Ascending aorta (tissue), 2 donors: Measurements from ENCODE around the gene MKNK1. TPM values are rescaled to one million over a fixed set of nuclear protein-coding genes. Genes with fewer than 3 reads are reported as not detected.

Experiments
- DNase-seq, 2 donors: peaks; one replicate each; pipeline ENCODE4 v3.0.0-alpha.2; 2019; ENCODE audit warnings: low spot score in 2 of 2
- H3K27ac ChIP-seq, 2 donors: fragments of 200-600 bp; sonication (generic); one replicate each; pipeline ENCODE4 v1.5.1; 2016 to 2017; ENCODE audit warnings: mild to moderate bottlenecking in 1 of 2
- H3K27me3 ChIP-seq: fragments of 200-600 bp; sonication (generic); one replicate; pipeline ENCODE4 v1.5.1; 2017
- H3K36me3 ChIP-seq, 2 donors: fragments of 200-600 bp; sonication (generic); one replicate each; pipeline ENCODE4 v1.5.1; 2016
- H3K4me1 ChIP-seq, 2 donors: fragments of 200-600 bp; sonication (generic); one replicate each; pipeline ENCODE4 v1.5.1; 2016 to 2017; ENCODE audit warnings: mild to moderate bottlenecking in 1 of 2
- H3K4me3 ChIP-seq, 2 donors: fragments of 200-600 bp; sonication (generic); one replicate each; pipeline ENCODE4 v1.5.1; 2016 to 2017; ENCODE audit warnings: mild to moderate bottlenecking in 1 of 2
- H3K9me3 ChIP-seq, 2 donors: fragments of 200-600 bp; sonication (generic); one replicate each; pipeline ENCODE4 v1.5.1; 2016
- intact Hi-C: fragments of 100-400 bp; cut with DNase I; formaldehyde crosslinking; loops from one replicate; pipeline ENCODE4 v1.15.1; 2023
- total RNA-seq: library from RNA; depleted of rRNA; stranded (reverse); fragments of >200 nt; gene quantifications from one replicate; pipeline ENCODE4 v1.1.0, GENCODE V29; 2016
- TF ChIP-seq, protein P1 (sequence below), 3 experiments: fragments of 200-600 bp in 2 of 3; fragments of 450-650 bp in 1 of 3; sonication (generic) in 2 of 3; IDR thresholded peaks; one replicate each; pipeline ENCODE4 v1.5.1; 2016 to 2019; ENCODE audit warnings: antibody characterized with exemption in 3 of 3, mild to moderate bottlenecking in 1 of 3, moderate library complexity in 1 of 3

Gene MKNK1
- total RNA-seq, 1 donor from 2014 or later = 47.8 TPM

DNA sequence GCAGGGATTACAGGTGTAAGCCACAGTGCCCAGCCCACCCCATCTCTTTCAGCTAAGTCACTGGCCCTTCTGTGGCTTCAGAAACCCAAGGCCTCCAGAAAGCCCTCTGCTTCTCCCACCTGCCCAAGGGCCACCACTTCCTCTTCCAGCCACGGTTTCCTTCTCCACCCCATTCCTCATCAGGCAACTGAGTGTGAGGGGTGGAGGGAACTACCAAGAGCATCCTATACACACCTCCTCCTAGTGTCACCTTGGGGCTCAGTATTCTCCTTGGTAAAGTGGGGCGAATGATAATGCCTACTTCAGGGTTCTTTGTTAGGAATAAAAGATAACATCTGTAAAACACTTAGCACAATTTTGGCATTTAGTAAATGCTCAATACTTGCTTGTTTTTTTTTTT is 82.7 kb downstream of the MKNK1 start:
- no peak for DNase-seq
- Histone ChIP-seq H3K4me3 (no peak overlapping the region), H3K9me3 (no peaks in the 10 kb centered on the region), H3K36me3 (no peaks in the 10 kb centered on the region), H3K27me3 (no peaks in the 10 kb centered on the region), H3K4me1 (peaks cover 4 to 7% of the 10 kb centered on the region in 2 donors), H3K27ac (no peak overlapping the region)
- intact Hi-C loops = no loop called here
- TF ChIP-seq, protein P1, sequence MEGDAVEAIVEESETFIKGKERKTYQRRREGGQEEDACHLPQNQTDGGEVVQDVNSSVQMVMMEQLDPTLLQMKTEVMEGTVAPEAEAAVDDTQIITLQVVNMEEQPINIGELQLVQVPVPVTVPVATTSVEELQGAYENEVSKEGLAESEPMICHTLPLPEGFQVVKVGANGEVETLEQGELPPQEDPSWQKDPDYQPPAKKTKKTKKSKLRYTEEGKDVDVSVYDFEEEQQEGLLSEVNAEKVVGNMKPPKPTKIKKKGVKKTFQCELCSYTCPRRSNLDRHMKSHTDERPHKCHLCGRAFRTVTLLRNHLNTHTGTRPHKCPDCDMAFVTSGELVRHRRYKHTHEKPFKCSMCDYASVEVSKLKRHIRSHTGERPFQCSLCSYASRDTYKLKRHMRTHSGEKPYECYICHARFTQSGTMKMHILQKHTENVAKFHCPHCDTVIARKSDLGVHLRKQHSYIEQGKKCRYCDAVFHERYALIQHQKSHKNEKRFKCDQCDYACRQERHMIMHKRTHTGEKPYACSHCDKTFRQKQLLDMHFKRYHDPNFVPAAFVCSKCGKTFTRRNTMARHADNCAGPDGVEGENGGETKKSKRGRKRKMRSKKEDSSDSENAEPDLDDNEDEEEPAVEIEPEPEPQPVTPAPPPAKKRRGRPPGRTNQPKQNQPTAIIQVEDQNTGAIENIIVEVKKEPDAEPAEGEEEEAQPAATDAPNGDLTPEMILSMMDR (IDR thresholded peaks at IDR 0.05) = no peak

DNA sequence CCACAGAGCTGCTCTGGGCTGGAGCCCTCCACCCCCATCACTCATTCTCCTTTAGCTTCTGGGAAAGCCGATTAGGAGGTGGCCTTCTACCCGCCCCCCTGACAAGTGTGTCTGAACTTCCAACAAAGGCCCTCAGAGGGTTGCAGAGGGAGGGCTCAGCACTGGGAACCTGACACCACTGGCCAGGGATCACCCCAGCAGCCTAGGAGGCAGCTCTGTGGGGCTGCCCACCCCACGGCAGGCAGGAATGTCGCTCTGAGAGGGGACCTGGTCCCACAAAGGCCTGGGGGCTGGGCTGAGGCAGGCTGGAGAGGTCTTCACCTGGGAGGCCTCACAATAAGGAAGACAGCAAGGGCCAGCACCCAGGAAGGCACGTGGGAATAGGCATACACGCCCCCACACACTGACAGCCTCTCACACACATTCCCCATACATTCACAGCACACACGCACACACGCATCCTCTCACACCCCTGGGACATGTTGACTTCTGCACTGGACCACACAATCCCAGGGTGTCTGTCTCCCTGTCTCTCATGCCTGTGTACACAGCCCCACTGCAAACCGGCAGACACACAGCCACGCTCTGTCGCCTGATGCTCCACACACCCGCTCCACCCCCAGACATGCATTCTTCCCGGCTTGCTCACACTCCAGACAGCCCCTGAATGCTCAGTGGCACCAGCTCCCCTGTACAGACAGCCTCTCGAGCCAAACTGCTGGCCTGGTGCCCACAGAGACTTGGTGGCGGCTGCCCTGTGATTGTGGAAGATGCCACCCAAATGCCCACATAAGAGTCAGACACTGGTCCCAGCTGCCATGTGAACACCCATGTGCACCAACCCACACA is 83.8 kb downstream of the MKNK1 start:
- intact Hi-C loops = no loop called here
- Histone ChIP-seq H3K27ac (no peak overlapping the region), H3K4me1 (peaks cover 4 to 7% of the 10 kb centered on the region in 2 donors), H3K27me3 (no peaks in the 10 kb centered on the region), H3K9me3 (no peaks in the 10 kb centered on the region), H3K4me3 (no peak overlapping the region), H3K36me3 (no peaks in the 10 kb centered on the region)
- TF ChIP-seq, protein P1 (IDR thresholded peaks at IDR 0.05) = no peak
- no peak for DNase-seq

GRCh38 chr1:46519209-46519608 is 84.9 kb downstream of the MKNK1 start:
- intact Hi-C loops = no loop called here
- Histone ChIP-seq H3K27ac (no peak overlapping the region), H3K9me3 (no peaks in the 10 kb centered on the region), H3K36me3 (no peaks in the 10 kb centered on the region), H3K4me1 (peaks cover 4 to 7% of the 10 kb centered on the region in 2 donors), H3K4me3 (no peak overlapping the region), H3K27me3 (no peaks in the 10 kb centered on the region)
- TF ChIP-seq, protein P1 (IDR thresholded peaks at IDR 0.05) = no peak
- no peak for DNase-seq

DNA sequence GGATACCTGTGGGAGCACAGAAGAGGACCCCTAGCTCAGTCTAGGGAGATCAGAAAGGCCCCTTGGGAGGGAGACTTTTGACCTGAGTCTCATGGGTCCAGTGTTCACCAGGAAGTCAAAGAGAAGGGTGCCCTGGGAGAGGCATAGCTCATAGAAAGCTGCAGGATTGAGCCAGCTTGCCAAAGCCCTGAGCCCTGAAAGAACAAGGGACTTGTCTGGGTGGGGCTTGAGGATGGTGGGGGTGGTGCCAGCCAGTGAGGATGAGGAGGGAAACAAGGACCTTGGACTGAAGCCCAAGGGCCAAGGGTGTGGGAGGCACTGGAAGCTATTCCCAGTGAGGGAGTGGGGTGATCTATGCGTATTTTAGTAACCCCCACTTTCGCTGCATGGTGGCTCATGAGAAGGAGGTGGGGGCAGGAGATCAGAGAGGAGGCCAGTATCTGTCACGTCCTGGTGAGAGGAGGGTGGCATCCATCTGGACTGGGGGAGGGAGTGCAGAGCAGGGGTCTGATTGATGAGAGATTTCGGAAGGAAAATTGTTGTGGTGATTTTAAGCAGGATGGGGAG is 86.1 kb downstream of the MKNK1 start:
- intact Hi-C loops = no loop called here
- no peaks in the 10 kb centered on the region for H3K27me3 ChIP-seq

DNA sequence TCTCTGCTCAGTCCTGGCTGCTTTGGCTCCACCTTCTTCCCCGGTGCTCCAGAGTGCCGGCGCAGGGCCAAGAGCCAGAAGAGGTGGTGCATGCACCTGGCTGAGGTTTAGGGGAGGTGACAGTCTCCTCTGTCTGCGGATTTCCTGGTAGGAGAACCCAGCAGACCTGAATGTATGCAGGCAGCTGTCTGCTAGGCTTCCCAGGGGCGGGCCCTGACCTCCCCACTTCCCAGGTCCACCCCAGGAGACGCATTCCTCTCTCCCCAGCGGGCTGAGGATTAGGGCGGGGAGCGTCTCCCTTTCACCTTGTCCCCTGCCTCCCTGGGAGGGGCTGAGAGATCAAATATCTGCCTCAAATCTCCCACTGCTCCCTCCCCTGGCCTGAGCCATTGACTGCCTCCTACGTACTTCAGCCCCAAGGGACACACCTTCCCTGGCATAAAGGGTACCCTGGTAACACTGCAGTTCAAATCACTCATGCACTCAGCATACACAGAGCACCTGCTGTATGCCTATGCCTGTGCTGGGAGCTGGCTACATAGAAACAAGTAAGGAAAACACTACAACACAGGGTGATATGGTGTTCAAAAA is 87.0 kb downstream of the MKNK1 start:
- H3K4me3 ChIP-seq = no peak overlapping the region
- H3K27me3 ChIP-seq = no peaks in the 10 kb centered on the region
- intact Hi-C loops = no loop called here
- no peaks in the 10 kb centered on the region for H3K4me1 ChIP-seq
- no peak overlapping the region for H3K27ac ChIP-seq
- H3K36me3 ChIP-seq = no peaks in the 10 kb centered on the region
- no peak for DNase-seq
- no peaks in the 10 kb centered on the region for H3K9me3 ChIP-seq
- TF ChIP-seq, protein P1 (IDR thresholded peaks at IDR 0.05) = no peak

More for the DNA sequence above, 86.1 kb downstream of the MKNK1 start:
- Histone ChIP-seq H3K4me1 (peaks cover 4 to 7% of the 10 kb centered on the region in 2 donors), H3K36me3 (no peaks in the 10 kb centered on the region), H3K27ac (no peak overlapping the region), H3K4me3 (no peak overlapping the region), H3K9me3 (no peaks in the 10 kb centered on the region)
- DNase-seq = no peak
- TF ChIP-seq, protein P1 (IDR thresholded peaks at IDR 0.05) = no peak
